RPMI7951 (cell line): ENCODE data around the gene GAST. TPM values are rescaled to one million over a fixed set of nuclear protein-coding genes. Genes with fewer than 3 reads are reported as not detected.
"Not testable (repeated sequence)": the region's sequence is repeated elsewhere in the genome, so short reads cannot be mapped to it uniquely, and the experiment has no call there.

Experiments
- DNase-seq: peaks from one replicate; pipeline ENCODE4 v3.0.0-alpha.2; 2012; ENCODE audit warnings: low read depth
- total RNA-seq: library from RNA; depleted of rRNA; stranded (reverse); fragments of >200 nt; shearing (Covaris generic); gene quantifications from 2 replicates; pipeline ENCODE4 v1.2.3, GENCODE V29; 2014

The GAST gene
- total RNA-seq, 1 experiment from 2014 or later: not detected

GRCh38 chr17:41683441-41684007 is 28.6 kb upstream of the GAST start:
- no peak for DNase-seq

DNA sequence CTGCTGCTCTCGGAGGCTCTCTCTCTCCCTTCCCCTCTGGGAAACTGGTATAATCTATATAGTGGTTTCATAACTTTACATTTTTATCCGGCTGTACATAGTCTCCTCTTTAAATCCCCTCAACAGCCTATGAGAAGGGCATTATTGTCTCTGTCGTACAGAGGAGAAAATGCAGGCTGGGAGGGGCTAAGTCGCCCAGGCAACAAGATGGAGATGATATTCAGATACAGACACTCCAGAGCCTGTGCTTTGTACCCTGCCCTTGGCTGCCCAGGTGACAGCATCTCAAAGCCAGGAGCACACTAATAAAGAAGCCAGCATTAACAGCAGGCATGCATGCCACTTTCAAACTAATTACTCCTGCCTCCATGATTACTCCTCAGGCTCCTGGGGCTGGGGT is 28.1 kb upstream of the GAST start:
- DNase-seq: no peak

DNA sequence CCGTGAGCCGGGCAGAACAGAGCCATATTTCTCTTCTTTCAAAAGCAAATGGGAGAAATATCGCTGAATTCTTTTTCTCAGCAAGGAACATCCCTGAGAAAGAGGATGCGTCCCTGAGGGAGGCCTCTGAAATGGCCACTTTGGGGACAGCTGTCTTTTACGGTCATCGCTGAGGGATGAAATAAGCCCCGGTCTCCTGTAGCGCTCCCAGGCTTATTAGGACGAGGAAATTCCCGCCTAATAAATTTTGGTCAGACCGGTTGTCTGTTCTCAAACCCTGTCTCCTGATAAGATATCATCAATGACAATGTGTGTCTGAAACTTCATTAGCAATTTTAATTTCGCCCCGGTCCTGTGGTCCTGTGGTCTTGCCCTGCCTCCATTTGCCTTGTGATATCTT is 26.4 kb upstream of the GAST start:
- not testable (repeated sequence) for DNase-seq

DNA sequence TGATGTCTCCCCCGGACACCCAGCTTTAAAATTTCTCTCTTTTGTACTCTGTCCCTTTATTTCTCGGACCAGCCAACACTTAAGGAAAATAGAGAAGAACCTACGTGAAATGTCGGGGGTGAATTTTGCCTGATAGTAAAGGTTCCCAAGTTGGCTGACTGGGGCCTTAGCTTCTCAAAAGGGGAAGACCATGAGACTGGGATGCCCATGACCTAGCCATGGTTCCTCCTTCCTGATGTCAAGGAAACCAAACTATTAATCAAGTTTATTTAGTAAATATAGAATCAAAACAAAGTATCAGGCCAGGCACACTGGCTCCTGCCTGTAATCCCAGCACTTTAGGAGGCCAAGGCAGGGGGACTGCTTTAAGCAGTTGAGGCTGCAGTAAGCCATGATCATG is 25.9 kb upstream of the GAST start:
- DNase-seq: no peak

- peak; percentile 58 for DNase-seq
Observed at GRCh38 chr17:41687828-41688640, 24.1 kb upstream of the GAST start.

GRCh38 chr17:41688641-41689496 is 23.3 kb upstream of the GAST start, which contains the start of gene EIF1:
Gene EIF1, plus strand, starts transcription at chr17:41688885. Its CDS starts 154 bp downstream, at chr17:41689039.
- peak; percentile 98 for DNase-seq

- peak; percentile 58 for DNase-seq
Observed at GRCh38 chr17:41689497-41690299, 22.4 kb upstream of the GAST start.

- DNase-seq: no peak
Observed at GRCh38 chr17:41690497-41690896, 21.6 kb upstream of the GAST start.

GRCh38 chr17:41691031-41691777 is 20.9 kb upstream of the GAST start:
- no peak for DNase-seq

GRCh38 chr17:41692722-41693521 is 19.2 kb upstream of the GAST start:
- DNase-seq: no peak

DNA sequence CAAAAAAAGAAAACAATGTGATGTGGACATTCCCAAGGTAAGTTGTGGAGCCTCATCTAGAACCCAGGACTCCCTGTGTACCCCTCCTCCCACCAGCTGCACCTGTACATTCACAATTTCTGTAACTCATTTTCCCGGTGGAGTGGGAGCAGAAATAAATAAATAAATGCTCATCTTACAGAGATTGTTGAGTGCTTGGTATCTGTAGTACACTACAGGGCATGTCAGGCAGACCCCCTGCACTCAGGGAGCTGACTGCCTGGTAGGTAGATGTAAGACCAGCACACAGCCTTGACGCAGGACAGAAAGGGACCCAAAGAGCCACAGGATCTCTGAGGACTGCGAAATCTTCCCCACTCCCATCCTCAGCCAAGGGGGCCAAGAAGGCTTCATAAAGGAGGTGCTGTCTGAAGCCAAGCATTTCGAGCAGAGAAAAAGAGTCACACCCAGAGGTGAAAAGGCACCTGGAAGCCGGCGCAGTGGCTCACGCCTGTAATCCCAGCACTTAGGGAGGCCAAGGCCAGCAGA is 16.9 kb upstream of the GAST start:
- no peak for DNase-seq

- DNase-seq: peak; percentile 65
Observed at GRCh38 chr17:41695954-41696757, 16.0 kb upstream of the GAST start.

- no peak for DNase-seq
Observed at GRCh38 chr17:41697122-41697962, 14.8 kb upstream of the GAST start.

DNA sequence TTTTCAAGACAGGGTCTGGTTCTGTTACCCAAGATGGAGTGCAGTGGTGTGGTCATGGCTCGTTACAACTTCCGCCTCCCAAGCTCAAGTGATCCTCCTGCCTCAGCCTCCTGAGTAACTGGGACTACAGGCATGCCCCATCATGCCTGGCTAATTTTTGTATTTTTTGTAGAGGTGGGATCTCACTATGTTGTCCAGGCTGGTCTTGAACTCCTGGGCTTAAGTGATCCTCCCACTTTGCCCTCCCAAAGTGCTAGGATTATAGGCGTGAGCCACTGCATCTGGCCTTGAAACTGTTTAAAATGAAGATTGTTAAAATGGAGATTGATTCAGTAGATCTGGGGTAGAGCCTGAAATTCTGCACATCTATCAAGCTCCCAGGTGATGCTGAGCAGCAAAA is 11.3 kb upstream of the GAST start:
- DNase-seq: not testable (repeated sequence)

- DNase-seq: no peak
Observed at GRCh38 chr17:41702712-41703111, 9.4 kb upstream of the GAST start.

DNA sequence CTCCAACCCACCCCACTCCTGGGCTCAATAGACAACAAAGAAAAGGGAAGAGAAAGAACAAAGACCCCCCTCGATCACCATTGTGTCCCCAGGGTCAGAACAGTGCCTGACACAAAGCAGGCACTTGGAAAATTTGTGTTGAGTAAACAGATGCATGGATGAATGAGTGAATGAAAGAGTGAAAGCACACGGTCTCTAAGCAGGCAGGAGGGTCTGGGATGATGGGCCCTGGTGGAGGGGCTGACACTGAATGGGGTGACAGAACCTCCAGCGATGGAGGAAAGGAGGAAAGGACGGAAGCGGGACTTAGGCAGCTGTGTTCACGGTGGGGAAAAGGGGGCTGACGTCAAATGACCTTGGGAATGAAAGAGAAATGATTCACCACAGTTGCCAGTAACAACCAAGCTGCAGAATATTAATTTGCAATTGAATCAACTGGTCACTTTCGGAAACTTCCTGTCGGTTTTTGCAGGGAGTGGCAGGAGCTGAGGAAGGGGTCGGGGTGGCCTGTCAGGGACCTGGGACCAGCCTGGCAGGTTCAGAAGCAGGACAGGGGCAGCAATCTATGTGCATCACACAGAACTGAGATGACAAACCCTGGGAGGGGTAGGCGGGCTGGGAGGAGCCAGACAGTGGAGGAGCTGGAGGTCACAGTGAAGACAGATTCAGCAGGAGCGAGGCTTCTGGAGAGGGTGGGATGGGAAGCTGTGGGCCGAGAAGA is 6.7 kb upstream of the GAST start:
- DNase-seq: no peak
